Ishikawa (cell line): ENCODE results near the gene AP5Z1.
A peak's percentile ranks its signal among the peaks of the same experiment; 100 is the strongest.

Source experiments
- CEBPB ChIP-seq: IDR thresholded peaks from 2 replicates; pipeline ENCODE4 v1.6.1; 2012
- CREB1 ChIP-seq: IDR thresholded peaks from 2 replicates; pipeline ENCODE4 v1.6.1; 2012; ENCODE audit warnings: low read depth
- EGR1 ChIP-seq: IDR thresholded peaks from 2 replicates; pipeline ENCODE4 v1.6.1; 2012
- EP300 ChIP-seq: IDR thresholded peaks from 2 replicates; pipeline ENCODE4 v1.6.1; 2012; ENCODE audit warnings: borderline replicate concordance
- FOXM1 ChIP-seq: IDR thresholded peaks from 2 replicates; pipeline ENCODE4 v1.6.1; 2012; ENCODE audit warnings: low read depth, borderline replicate concordance
- MAX ChIP-seq: IDR thresholded peaks from 2 replicates; pipeline ENCODE4 v1.6.1; 2012
- NFIC ChIP-seq: IDR thresholded peaks from 2 replicates; pipeline ENCODE4 v1.6.1; 2012
- RAD21 ChIP-seq: IDR thresholded peaks from 2 replicates; pipeline ENCODE4 v1.6.1; 2012; ENCODE audit warnings: low read depth
- REST ChIP-seq: IDR thresholded peaks from 2 replicates; pipeline ENCODE4 v1.6.1; 2012; ENCODE audit warnings: low read depth, mild to moderate bottlenecking
- TAF1 ChIP-seq: IDR thresholded peaks from 2 replicates; pipeline ENCODE4 v1.6.1; 2012; ENCODE audit warnings: low read depth, mild to moderate bottlenecking
- TCF12 ChIP-seq: IDR thresholded peaks from 2 replicates; pipeline ENCODE4 v1.6.1; 2012; ENCODE audit warnings: low read depth
- TEAD4 ChIP-seq: IDR thresholded peaks from 2 replicates; pipeline ENCODE4 v1.6.1; 2012
- USF1 ChIP-seq: IDR thresholded peaks from 2 replicates; pipeline ENCODE4 v1.6.1; 2012
- YY1 ChIP-seq: IDR thresholded peaks from 2 replicates; pipeline ENCODE4 v1.6.1; 2012; ENCODE audit warnings: low read depth
- ZBTB7A ChIP-seq: IDR thresholded peaks from 2 replicates; pipeline ENCODE4 v1.6.1; 2012; ENCODE audit warnings: low read depth

Gene AP5Z1

GRCh38 chr7:4740796-4741195 lies 34.6 kb upstream of the AP5Z1 start:
- no peak for TF ChIP-seq REST
- no peak for TF ChIP-seq ZBTB7A
- TF ChIP-seq TAF1: no peak
- no peak for TF ChIP-seq CREB1
- no peak for TF ChIP-seq RAD21
- TF ChIP-seq TEAD4: no peak
- no peak for TF ChIP-seq NFIC
- TF ChIP-seq CEBPB: no peak
- no peak for TF ChIP-seq USF1
- no peak for TF ChIP-seq TCF12
- TF ChIP-seq EP300: no peak
- TF ChIP-seq FOXM1: no peak
- TF ChIP-seq YY1: no peak
- no peak for TF ChIP-seq EGR1

- TF ChIP-seq EGR1: no peak
- TF ChIP-seq CEBPB: no peak
- TF ChIP-seq TEAD4: no peak
- no peak for TF ChIP-seq FOXM1
- TF ChIP-seq YY1: no peak
- no peak for TF ChIP-seq CREB1
- no peak for TF ChIP-seq TCF12
- no peak for TF ChIP-seq RAD21
- TF ChIP-seq EP300: no peak
- no peak for TF ChIP-seq NFIC
- no peak for TF ChIP-seq ZBTB7A
- no peak for TF ChIP-seq TAF1
- TF ChIP-seq USF1: no peak
- TF ChIP-seq MAX: no peak
- TF ChIP-seq REST: no peak
Measured at GRCh38 chr7:4742051-4742573, 33.3 kb upstream of the AP5Z1 start.

GRCh38 chr7:4742852-4743251 lies 32.6 kb upstream of the AP5Z1 start:
- no peak for TF ChIP-seq CEBPB
- TF ChIP-seq TEAD4: no peak
- no peak for TF ChIP-seq USF1
- no peak for TF ChIP-seq RAD21
- TF ChIP-seq YY1: no peak
- TF ChIP-seq FOXM1: no peak

GRCh38 chr7:4744391-4745264 lies 30.8 kb upstream of the AP5Z1 start:
- no peak for TF ChIP-seq TAF1
- peak; percentile 42; the same call in 1 of the 2 replicates for TF ChIP-seq FOXM1
- TF ChIP-seq NFIC: peak; percentile 76
- TF ChIP-seq REST: no peak
- TF ChIP-seq EGR1: peak; percentile 85
- no peak; the same call in 1 of the 2 replicates for TF ChIP-seq USF1
- TF ChIP-seq ZBTB7A: no peak
- no peak for TF ChIP-seq CREB1
- peak; percentile 27; the same call in 1 of the 2 replicates for TF ChIP-seq YY1
- 0 out of 2 replicates have a peak, but pooled peaks have one; percentile 4 for TF ChIP-seq RAD21
- TF ChIP-seq TCF12: no peak
- TF ChIP-seq MAX: peak; percentile 81
- no peak for TF ChIP-seq CEBPB
- peak; percentile 71 for TF ChIP-seq EP300
- TF ChIP-seq TEAD4: peak; percentile 56
